Neural cell (in vitro differentiated cells): Measurements from ENCODE around the gene DLK1.

Experiments
- CTCF ChIP-seq: fragments of 450-650 bp; IDR thresholded peaks from 2 replicates; pipeline ENCODE4 v1.5.1; 2014; ENCODE audit warnings: antibody characterized with exemption, mild to moderate bottlenecking, moderate library complexity; ENCODE audit not compliant: poor library complexity, severe bottlenecking
- EP300 ChIP-seq: fragments of 450-650 bp; conservative IDR thresholded peaks from 2 replicates; pipeline ENCODE4 v1.6.1; 2014; ENCODE audit warnings: antibody characterized with exemption, mild to moderate bottlenecking, moderate library complexity; ENCODE audit not compliant: poor library complexity, severe bottlenecking
- EZH2 ChIP-seq: fragments of 200-600, 300-800 bp; shearing (Covaris generic), sonication (generic); IDR thresholded peaks from 2 replicates; pipeline ENCODE4 v1.6.1; 2014; ENCODE audit warnings: antibody characterized with exemption, low read length, borderline replicate concordance, mild to moderate bottlenecking; ENCODE audit not compliant: insufficient read depth, poor library complexity, severe bottlenecking
- POLR2AphosphoS5 ChIP-seq: IDR thresholded peaks from 2 replicates; pipeline ENCODE4 v1.6.1; 2012
- RAD21 ChIP-seq: fragments of 450-650 bp; conservative IDR thresholded peaks from 2 replicates; pipeline ENCODE4 v1.6.1; 2014; ENCODE audit warnings: antibody characterized with exemption, mild to moderate bottlenecking, moderate library complexity
- SMC3 ChIP-seq: fragments of 450-650 bp; conservative IDR thresholded peaks from 2 replicates; pipeline ENCODE4 v1.6.1; 2014; ENCODE audit warnings: antibody characterized with exemption, mild to moderate bottlenecking, moderate library complexity; ENCODE audit not compliant: poor library complexity
- TAF1 ChIP-seq: IDR thresholded peaks from 2 replicates; pipeline ENCODE4 v1.6.1; 2012; ENCODE audit warnings: low read depth

- no peak for TF ChIP-seq CTCF
- TF ChIP-seq POLR2AphosphoS5: no peak
- no peak for TF ChIP-seq SMC3
- TF ChIP-seq EZH2: no peak
- TF ChIP-seq RAD21: no peak
- no peak for TF ChIP-seq TAF1
- TF ChIP-seq EP300: no peak
These were observed 22.3 kb downstream of the DLK1 start for GRCh38 chr14:100748944-100749343.
